Measurements from ENCODE around the gene HS1BP3. TPM values are rescaled to one million over a fixed set of nuclear protein-coding genes. Genes with fewer than 3 reads are reported as not detected.

Gene HS1BP3
- polyA plus RNA-seq, 1 experiment, result 14.2 TPM

DNA sequence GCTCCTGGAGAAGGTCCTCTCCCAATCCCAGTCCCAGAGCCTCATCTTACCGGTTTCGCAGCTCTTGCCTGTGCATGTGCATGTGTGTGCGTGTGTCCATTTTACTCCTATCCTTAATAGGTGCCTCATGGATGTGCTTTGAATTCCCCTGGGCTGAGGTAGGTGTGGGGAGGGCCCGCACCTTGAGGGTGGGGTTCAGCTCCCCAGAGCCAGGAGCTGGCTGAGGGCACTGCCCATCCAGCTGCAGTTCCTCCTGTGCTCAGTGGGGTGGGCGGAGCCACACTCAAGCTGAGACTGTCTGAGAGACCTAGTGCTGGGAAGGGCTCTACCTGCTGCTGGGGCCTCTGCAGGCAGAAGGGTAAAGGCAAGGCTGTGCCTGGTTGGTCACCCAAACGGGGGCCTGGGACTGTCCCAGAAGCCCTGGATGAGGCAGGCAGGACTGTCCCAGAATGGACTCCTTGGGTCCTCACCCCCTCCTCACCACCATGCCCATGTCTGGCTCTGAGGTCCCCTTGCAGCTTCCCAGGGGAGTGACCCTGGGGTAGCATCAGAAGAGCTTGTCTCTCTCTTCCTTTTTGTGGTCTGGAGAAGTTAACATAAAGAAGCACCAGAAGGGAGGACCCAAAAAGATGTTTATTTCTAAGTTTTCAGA is 24.9 kb upstream of the HS1BP3 start:
- CTCF ChIA-PET, result interaction anchor here (0.5 to 8.1 kb wide), 8 partner anchors 14 to 287 kb away, joined by 3 to 94 read pairs (median 4); no protein-coding TSS in a partner anchor
- Histone ChIP-seq H3K27ac (ENCODE audit: low read depth, low read length) (no peak overlapping the region), H3K9me3 (ENCODE audit: control insufficient read depth, insufficient read depth, low read length) (peaks cover 4% of the 10 kb centered on the region; the same call in 1 of the 2 replicates), H3K4me3 (ENCODE audit: low read depth, low read length) (no peak overlapping the region), H3K27me3 (ENCODE audit: control insufficient read depth, insufficient read depth, low read length) (peaks cover 20% of the 10 kb centered on the region)
- POLR2A ChIA-PET, result interaction anchor here (1.0 kb wide), 1 partner anchor 147 kb away, joined by 6 read pairs; the partner anchor contains the start of gene LDAH
- TF ChIP-seq, protein P1, sequence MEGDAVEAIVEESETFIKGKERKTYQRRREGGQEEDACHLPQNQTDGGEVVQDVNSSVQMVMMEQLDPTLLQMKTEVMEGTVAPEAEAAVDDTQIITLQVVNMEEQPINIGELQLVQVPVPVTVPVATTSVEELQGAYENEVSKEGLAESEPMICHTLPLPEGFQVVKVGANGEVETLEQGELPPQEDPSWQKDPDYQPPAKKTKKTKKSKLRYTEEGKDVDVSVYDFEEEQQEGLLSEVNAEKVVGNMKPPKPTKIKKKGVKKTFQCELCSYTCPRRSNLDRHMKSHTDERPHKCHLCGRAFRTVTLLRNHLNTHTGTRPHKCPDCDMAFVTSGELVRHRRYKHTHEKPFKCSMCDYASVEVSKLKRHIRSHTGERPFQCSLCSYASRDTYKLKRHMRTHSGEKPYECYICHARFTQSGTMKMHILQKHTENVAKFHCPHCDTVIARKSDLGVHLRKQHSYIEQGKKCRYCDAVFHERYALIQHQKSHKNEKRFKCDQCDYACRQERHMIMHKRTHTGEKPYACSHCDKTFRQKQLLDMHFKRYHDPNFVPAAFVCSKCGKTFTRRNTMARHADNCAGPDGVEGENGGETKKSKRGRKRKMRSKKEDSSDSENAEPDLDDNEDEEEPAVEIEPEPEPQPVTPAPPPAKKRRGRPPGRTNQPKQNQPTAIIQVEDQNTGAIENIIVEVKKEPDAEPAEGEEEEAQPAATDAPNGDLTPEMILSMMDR (IDR thresholded peaks at IDR 0.05; ENCODE audit: low read depth, low read length), result no peak
- no peak for DNase-seq (ENCODE audit: low read depth, low spot score)

DNA sequence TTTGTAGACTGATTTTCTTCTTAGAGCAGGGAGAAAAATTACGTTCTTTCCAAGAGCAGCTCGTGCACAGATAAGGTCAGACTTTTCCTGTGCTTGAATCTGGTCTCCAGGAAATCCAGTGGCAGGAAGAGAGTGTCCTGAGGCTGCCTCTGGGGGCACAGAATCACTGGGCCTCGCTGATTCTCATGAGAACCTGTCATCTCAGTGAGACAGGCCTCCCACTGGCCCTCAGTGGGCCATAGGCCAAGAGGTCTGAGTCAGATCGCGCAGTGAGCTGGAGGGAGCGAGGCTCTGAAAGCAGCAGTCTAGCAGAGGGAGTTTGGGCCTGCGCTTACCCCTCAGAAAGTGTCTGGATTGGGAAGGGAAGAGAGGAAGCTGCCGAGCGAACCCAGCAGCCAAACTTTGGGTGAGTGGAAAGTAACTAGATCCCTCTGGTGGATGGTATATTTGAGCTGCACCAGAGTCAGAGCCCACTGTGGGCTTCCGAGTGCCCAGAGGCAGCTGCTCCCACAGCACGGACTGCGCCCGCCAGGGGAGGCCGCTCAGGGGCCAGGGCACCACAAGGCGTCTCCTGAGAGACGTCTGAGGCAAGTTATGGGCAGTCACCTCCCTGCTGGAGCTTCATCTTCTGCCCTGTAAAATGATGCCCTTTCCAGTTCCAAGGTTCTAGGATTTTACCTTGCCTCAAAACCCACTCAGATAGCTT is 24.2 kb upstream of the HS1BP3 start:
- TF ChIP-seq, protein P1 (IDR thresholded peaks at IDR 0.05; ENCODE audit: low read depth, low read length), result no peak
- POLR2A ChIA-PET, result interaction anchor here (0.6 to 1.0 kb wide), 2 partner anchors 148 to 250 kb away, joined by 3 to 6 read pairs; partner anchors contain the start of gene LDAH
- CTCF ChIA-PET, result interaction anchor here (0.5 to 8.1 kb wide), 8 partner anchors 14 to 287 kb away, joined by 3 to 94 read pairs (median 4); no protein-coding TSS in a partner anchor
- peak; percentile 60 for DNase-seq (ENCODE audit: low read depth, low spot score)
- no peak overlapping the region for H3K4me3 ChIP-seq (ENCODE audit: low read depth, low read length)
- H3K27me3 ChIP-seq (ENCODE audit: control insufficient read depth, insufficient read depth, low read length), result peaks cover 27% of the 10 kb centered on the region
- H3K27ac ChIP-seq (ENCODE audit: low read depth, low read length), result no peak overlapping the region
- peaks cover 4% of the 10 kb centered on the region; the same call in 1 of the 2 replicates for H3K9me3 ChIP-seq (ENCODE audit: control insufficient read depth, insufficient read depth, low read length)

DNA sequence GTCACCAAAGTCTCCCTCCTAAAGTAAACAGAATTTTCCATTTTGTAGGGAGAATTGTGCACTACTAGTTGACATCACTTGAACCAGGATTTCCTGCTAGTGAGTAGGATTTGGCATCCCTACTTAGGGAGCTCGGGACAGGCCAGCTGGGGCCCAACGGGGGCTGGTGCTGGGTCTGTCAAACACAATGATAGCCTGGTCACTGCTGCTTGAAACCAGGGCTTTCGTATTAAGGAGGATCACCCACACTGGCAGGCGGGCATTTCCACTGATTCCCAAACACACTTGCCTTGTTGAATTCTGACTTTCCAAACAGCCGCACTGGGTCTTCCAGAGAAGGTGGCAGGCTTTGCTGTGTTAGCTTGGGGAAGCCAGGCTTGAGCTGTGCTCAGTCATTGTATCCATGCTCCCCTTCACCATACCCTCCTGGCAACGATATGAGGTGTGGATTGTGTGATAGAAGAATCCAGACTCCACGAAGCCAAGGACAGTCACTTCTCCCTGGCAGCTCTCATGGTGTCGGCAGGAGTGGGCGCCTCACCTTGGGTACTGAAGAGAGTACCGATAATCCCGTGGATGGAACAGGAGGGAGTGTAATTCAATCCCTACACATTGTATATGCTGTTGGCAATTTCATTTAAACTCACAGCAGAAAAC is 23.5 kb upstream of the HS1BP3 start:
- no peak overlapping the region for H3K27ac ChIP-seq (ENCODE audit: low read depth, low read length)
- TF ChIP-seq, protein P1 (IDR thresholded peaks at IDR 0.05; ENCODE audit: low read depth, low read length), result no peak
- POLR2A ChIA-PET, result interaction anchor here (0.6 to 1.0 kb wide), 2 partner anchors 148 to 250 kb away, joined by 3 to 6 read pairs; partner anchors contain the start of gene LDAH
- peaks cover 34% of the 10 kb centered on the region for H3K27me3 ChIP-seq (ENCODE audit: control insufficient read depth, insufficient read depth, low read length)
- peaks cover 4% of the 10 kb centered on the region; the same call in 1 of the 2 replicates for H3K9me3 ChIP-seq (ENCODE audit: control insufficient read depth, insufficient read depth, low read length)
- no peak overlapping the region for H3K4me3 ChIP-seq (ENCODE audit: low read depth, low read length)
- CTCF ChIA-PET, result interaction anchor here (1.0 to 8.1 kb wide), 4 partner anchors 13 to 288 kb away, joined by 3 to 94 read pairs (median 16); no protein-coding TSS in a partner anchor
- no peak for DNase-seq (ENCODE audit: low read depth, low spot score)

DNA sequence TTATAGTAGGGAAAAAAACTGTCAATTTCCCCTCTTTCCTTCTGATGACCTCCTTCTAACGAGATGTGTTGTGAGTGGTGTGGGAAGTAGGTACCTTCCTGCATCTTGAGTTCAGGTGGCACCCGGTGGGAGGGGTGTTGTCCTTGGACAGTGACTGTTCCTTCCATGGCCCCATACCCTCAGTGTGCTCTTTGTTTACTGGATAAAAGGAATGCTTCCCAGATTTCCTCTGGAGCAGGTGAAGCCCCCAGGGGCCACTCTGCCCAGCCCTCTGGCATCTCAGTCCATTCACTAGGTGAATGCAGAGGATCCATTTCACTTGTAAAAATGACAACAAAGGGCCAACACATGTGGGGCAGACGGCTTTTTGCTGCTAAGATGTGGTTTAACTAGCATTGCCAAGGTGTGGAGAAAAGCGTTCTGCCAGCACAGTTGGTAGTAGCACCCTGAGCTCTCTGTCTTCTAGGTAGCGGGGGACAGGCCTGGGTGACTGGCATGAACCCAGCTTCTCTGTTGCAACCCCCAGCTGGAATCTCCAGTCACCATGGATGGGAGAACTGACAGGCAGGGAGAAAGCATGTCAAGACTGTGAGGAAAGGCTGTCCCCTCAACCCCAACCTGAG is 22.9 kb upstream of the HS1BP3 start:
- POLR2A ChIA-PET, result no interaction called here

More for the DNA sequence above, 22.9 kb upstream of the HS1BP3 start:
- no peak for DNase-seq (ENCODE audit: low read depth, low spot score)
- Histone ChIP-seq H3K27me3 (ENCODE audit: control insufficient read depth, insufficient read depth, low read length) (peaks cover 40% of the 10 kb centered on the region), H3K27ac (ENCODE audit: low read depth, low read length) (no peak overlapping the region), H3K9me3 (ENCODE audit: control insufficient read depth, insufficient read depth, low read length) (peaks cover 4% of the 10 kb centered on the region; the same call in 1 of the 2 replicates), H3K4me3 (ENCODE audit: low read depth, low read length) (no peak overlapping the region)
- CTCF ChIA-PET, result interaction anchor here (0.7 to 8.1 kb wide), 4 partner anchors 8 to 289 kb away, joined by 3 to 94 read pairs (median 15); no protein-coding TSS in a partner anchor
- TF ChIP-seq, protein P1 (IDR thresholded peaks at IDR 0.05; ENCODE audit: low read depth, low read length), result no peak
